WERI-Rb-1 (cell line): ENCODE data around the gene STAB2.
A peak's percentile ranks its signal among the peaks of the same experiment; 100 is the strongest.

Experiments used
- DNase-seq: peaks from one replicate; pipeline ENCODE4 v3.0.0-alpha.2; 2020
- H3K27ac ChIP-seq: fragments of 250-450 bp; sonication (Bioruptor Pico); 2 replicates; pipeline ENCODE4 v1.5.1; 2020; ENCODE audit warnings: mild to moderate bottlenecking, moderate library complexity
- H3K27me3 ChIP-seq: fragments of 250-450 bp; sonication (Bioruptor Pico); 2 replicates; pipeline ENCODE4 v1.5.1; 2021; ENCODE audit warnings: mild to moderate bottlenecking, low read depth, moderate library complexity; ENCODE audit not compliant: insufficient read depth, severe bottlenecking
- H3K36me3 ChIP-seq: fragments of 250-450 bp; sonication (Bioruptor Pico); 2 replicates; pipeline ENCODE4 v1.5.1; 2020; ENCODE audit warnings: mild to moderate bottlenecking, moderate library complexity
- H3K4me3 ChIP-seq: 2 replicates; pipeline ENCODE4 v1.5.1; 2011; ENCODE audit warnings: low read depth, mild to moderate bottlenecking, control low read depth, low read length
- H3K9me3 ChIP-seq: fragments of 250-450 bp; sonication (Bioruptor Pico); 2 replicates; pipeline ENCODE4 v1.5.1; 2021; ENCODE audit warnings: mild to moderate bottlenecking, moderate library complexity; ENCODE audit not compliant: severe bottlenecking
- CTCF ChIP-seq: IDR thresholded peaks from 2 replicates; pipeline ENCODE4 v1.5.1; 2011; ENCODE audit warnings: low read depth, mild to moderate bottlenecking, control low read depth, inconsistent platforms, low read length

The STAB2 gene

DNA sequence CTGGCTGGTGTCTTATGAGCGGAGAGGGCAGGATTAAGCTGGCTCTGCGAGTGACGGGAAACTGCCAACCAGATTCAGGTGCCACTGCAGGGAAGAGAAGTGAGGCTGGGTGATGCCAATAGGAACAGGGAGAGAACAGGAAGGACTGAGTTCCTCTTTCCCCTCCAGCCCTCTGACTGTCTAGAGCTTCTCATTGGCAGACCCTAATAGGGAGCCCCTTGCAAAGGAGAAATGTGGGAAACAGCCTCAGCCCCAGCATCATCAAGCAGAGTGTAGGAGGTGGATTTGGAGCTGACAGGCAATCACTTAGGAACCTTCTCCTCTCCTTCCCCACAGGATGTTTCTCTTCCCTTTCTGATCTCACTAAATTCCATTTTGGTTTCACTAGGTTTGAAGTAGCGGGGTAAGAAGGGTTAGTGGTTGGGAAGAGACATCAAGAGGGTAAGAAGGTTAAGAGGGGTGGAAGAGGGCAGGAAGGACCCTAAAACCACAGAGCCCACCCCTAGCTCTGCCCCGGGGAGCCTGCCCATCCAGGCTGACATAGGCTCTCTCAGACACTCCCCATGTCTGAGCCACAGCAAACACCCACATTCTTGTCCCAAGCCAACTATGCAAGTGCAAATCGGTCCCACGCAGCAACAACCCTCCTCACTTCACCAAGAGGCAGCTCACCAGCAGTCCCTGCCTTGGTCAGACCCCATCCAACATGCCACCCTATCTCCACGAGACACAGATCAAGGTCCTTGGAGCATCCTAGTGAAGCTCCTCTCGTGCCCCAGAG is 111.1 kb downstream of the STAB2 start:
- H3K36me3 ChIP-seq: no peaks in the 10 kb centered on the region

GRCh38 chr12:103698752-103699560 is 111.9 kb downstream of the STAB2 start:
- Histone ChIP-seq H3K27me3 (no peaks in the 10 kb centered on the region), H3K4me3 (no peak overlapping the region), H3K36me3 (no peaks in the 10 kb centered on the region), H3K27ac (no peak overlapping the region), H3K9me3 (peaks cover 2% of the 10 kb centered on the region)
- TF ChIP-seq CTCF: no peak
- DNase-seq: no peak

More for the DNA sequence above, 111.1 kb downstream of the STAB2 start:
- Histone ChIP-seq H3K27ac (no peak overlapping the region), H3K9me3 (peaks cover 2% of the 10 kb centered on the region), H3K4me3 (no peak overlapping the region), H3K27me3 (no peaks in the 10 kb centered on the region)
- DNase-seq: no peak
- no peak for TF ChIP-seq CTCF

- no peaks in the 10 kb centered on the region for H3K36me3 ChIP-seq
- no peaks in the 10 kb centered on the region for H3K27me3 ChIP-seq
- H3K4me3 ChIP-seq: no peak overlapping the region
- H3K27ac ChIP-seq: no peak overlapping the region
- TF ChIP-seq CTCF: no peak
- DNase-seq: no peak
- peaks cover 2% of the 10 kb centered on the region for H3K9me3 ChIP-seq
Measured at GRCh38 chr12:103705098-103705497, 118.0 kb downstream of the STAB2 start.

DNA sequence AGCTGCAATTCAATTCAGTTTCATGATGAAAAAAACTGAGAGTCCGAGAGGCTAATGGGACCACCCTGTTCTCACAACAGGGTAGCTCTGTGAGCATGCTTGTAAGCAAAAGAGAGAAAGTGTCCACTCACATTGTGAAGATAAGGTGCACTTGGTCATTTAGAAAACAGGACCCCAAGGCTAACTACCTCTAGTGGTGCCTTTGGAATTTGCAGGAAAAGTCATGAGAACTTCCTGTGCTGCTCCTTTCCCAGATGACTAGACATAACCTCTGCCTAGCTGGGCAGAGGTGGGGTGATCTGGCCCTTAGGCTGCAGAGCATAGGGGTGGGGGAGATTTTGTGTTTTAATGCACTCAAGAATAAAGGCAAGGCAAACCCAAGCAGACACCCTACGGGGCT is 118.9 kb downstream of the STAB2 start:
- H3K9me3 ChIP-seq: peaks cover 2% of the 10 kb centered on the region
- H3K27ac ChIP-seq: no peak overlapping the region
- TF ChIP-seq CTCF: peak; percentile 47
- H3K36me3 ChIP-seq: no peaks in the 10 kb centered on the region
- no peak for DNase-seq
- H3K27me3 ChIP-seq: no peaks in the 10 kb centered on the region
- no peak overlapping the region for H3K4me3 ChIP-seq

GRCh38 chr12:103707446-103707845 is 120.4 kb downstream of the STAB2 start:
- Histone ChIP-seq H3K36me3 (no peaks in the 10 kb centered on the region), H3K27me3 (no peaks in the 10 kb centered on the region), H3K9me3 (peaks cover 2% of the 10 kb centered on the region), H3K27ac (no peak overlapping the region), H3K4me3 (no peak overlapping the region)
- no peak for DNase-seq
- TF ChIP-seq CTCF: no peak
